CMK (cell line): ENCODE measurements around the gene RCOR2.
A peak's percentile ranks its signal among the peaks of the same experiment; 100 is the strongest.

ENCODE experiments used
- DNase-seq: peaks from one replicate; pipeline ENCODE4 v3.0.0-alpha.2; 2010; ENCODE audit warnings: low read depth

The RCOR2 gene

DNA sequence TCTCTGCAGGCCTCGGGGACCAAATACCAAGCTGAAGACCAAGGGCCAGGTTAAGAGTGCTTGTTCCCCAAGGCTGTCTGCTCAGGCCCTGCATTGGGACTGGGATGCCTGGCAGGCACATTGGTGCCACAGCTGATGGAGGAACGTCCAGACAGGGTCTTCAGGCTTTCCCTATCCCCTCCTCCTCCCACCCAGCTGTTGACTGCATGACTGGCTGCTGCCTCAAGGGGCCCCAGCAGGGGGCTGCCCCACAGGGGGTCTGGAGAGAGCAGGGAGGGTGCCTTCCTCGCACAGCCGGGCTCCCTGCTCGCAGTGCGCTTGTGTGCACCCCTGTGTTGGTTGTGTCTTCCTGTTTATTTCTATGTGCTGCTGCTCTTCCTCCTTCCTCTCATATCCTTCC lies 9.9 kb downstream of the RCOR2 start:
- DNase-seq: no peak

DNA sequence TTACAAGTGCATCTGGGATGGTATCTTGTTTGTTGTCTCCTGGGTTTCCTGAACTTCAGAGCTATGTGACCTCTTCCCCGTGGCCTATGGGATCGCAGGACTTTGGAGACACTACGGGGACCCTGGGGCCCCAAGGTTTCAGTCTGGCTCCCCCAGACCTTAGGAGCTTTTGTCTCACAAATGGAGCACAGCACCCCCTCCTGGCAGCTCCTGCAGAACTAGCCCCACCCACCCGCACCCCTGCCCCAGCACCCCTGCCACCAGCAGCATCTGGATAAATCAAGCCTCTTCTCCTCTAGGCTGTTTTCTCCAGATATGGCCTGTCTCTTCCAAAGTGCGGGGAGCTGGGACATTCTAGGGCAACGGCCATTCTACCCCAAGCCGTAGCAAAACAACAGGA lies 10.4 kb downstream of the RCOR2 start:
- DNase-seq: no peak

GRCh38 chr11:63906087-63906486 lies 10.9 kb downstream of the RCOR2 start:
- DNase-seq: no peak

GRCh38 chr11:63905179-63905578 lies 11.8 kb downstream of the RCOR2 start:
- no peak for DNase-seq

DNA sequence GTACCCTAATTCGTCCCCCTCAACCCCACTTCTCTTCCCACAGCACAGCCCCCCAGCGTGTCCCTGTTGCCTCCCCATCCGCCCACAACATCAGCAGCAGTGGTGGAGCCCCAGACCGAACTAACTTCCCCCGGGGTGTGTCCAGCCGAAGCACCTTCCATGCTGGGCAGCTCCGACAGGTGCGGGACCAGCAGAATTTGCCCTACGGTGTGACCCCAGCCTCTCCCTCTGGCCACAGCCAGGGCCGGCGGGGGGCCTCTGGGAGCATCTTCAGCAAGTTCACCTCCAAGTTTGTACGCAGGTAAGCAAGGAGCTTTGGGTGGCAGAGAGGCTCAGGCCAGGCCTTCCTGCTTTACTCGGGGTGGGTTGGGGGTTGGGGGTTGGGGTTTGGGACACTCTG lies 12.2 kb downstream of the RCOR2 start:
- no peak for DNase-seq

GRCh38 chr11:63903884-63904283 lies 13.1 kb downstream of the RCOR2 start:
- no peak for DNase-seq

DNA sequence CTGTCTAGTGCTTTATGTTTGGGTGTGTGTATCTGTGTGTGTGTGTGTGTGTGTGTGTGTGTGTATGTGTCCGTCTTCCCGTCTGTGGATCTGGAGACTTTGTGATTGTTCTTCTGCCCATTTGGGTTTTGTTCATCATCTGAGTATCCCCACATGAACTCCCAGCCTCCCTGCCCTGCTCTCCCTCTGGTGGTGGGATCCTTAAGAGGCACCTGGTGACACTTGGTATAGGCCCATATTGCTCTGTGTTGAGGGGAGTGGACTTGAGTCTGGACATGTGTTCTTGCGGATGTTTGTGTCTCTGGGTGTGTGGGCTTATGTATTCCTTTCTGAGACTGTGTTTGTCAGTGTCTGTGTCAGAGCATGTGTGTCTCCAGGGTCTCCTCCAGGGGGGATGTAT lies 15.3 kb downstream of the RCOR2 start:
- DNase-seq: no peak

DNA sequence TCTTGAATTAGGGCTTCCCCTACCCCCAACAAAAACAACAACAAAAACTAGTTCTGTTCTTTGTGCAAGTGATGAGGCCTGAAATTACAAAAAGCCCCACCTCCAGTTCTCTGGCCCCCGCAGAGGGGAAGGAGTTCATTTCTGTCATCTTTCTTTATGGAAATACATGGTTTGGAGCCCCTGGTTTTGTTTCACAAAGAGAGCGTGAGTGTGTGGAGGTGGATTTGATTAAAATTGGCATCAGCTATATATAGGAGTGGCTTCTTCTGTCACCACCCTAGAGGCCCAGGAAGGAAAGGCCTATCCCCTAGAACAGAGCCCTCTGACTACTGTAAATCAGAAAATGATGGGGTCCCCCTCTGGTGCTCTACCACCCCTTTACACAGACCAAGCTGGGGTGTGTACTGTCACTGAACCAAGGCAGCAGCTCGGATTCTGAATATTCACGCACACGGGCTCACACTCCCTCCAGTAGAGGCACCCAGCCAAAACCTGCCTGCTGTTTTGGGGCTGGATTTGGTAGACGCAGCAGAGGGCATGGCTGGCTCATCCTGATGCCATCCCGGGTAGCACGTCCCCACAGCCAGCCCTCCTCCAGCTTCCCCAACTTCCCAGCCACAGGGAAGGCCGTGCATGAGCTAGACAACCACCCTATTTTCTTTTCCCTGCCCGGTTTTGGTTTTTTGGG lies 19.4 kb downstream of the RCOR2 start:
- no peak for DNase-seq

DNA sequence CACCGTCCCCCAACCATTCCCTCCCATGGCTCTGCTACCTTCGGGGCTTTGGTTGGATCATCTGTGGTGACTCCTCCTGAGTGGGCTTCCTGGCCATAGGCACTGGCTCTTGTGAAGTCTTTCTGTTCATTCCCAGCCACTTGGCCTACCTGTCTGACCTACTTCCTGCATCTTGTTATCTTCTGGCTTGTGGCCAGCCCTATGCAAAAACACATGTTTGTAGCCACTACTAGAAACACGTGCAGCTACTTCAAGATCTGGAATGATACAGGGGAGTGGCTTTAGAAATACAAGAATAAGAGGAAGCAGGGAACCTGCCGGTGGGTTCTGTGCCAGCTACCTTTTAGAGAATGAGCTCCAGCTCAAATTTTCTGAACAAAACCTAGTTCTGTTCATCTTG lies 20.9 kb downstream of the RCOR2 start:
- DNase-seq: no peak

DNA sequence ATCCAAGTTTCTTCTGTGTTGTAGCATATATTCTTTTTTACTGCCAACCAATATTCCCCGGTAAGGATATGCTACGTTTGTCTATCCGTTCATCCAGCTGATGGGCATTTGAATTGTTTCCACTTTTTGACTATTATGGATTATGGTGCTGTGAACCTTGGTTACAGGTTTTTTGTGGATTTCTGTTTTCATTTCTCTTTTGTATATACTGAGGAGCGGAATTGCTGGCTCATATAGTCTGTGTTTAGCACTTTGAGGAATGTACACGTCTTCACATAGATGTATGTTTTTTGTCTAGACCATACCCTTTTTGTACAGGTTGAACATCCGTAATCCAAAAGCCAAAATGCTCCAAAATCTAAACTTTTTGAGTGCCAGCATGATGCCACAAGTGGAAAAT lies 23.6 kb downstream of the RCOR2 start:
- DNase-seq: no peak

GRCh38 chr11:63892228-63892627 lies 24.7 kb downstream of the RCOR2 start:
- DNase-seq: no peak

DNA sequence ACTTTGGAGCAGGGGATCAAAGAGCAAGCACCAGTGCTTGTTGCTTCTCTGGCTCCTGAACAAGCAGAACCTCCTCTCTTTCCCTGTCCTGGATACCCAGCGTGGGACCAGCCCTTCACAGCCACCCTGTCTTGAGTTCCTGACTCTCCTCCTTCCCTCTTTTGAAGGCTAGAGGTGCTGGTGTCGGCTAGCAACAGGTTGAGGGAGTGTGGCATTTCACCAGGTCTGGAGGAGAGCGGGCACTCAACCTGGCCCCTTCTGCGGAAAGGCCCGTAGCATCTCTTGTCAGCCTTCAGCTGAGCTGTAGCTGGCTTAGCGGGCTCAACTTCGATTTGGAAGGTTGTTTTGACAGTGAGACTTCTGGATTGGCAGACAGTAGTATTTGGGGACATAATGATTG lies 26.6 kb downstream of the RCOR2 start:
- DNase-seq: no peak

- DNase-seq: no peak
Observed at GRCh38 chr11:63889344-63889743, 27.6 kb downstream of the RCOR2 start.

DNA sequence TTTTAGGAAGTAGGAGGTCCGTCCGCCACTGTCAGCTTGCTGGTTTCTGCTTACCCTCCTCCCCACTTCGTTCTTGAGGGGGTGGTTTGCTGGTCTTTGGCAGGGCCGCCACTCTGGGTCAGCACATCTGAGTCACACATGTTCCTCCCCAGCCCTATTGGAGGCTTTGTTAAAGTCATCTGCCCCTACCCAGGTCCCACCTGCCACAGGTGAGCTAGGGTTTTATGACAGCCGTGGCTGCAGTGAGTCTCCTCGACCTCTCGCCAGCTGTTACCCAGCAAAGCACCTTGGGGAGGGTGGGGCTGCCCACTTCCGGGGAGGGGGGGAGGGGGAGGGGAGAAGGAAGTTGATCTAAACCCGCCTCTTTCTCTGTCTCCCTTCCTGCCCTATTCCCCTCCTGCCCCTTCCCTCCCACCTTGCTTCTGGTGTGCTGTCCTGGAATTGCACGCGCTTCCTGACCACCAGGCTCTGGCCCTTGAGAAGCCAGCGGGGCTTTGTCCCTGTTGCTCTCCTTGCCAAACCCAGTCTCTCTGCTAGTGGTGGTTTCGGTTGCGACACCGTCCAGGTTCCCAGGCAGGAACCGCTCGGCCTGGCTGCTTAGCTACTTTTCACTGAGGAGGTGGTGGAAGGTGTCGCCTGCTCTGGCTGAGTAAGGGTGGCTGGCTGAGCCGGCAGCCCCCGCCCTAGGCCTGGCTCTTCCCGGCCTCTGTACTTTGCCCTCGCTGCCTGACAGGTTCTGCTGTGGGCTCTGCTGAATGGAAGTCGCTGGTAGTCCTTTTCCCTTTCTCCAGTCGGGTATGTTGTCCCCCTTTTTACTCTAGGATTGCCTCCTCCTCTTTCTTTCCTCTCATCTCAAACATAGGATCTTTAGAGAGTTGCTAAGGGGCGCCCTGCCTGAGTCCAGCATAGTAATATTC lies 28.5 kb downstream of the RCOR2 start:
- no peak for DNase-seq

DNA sequence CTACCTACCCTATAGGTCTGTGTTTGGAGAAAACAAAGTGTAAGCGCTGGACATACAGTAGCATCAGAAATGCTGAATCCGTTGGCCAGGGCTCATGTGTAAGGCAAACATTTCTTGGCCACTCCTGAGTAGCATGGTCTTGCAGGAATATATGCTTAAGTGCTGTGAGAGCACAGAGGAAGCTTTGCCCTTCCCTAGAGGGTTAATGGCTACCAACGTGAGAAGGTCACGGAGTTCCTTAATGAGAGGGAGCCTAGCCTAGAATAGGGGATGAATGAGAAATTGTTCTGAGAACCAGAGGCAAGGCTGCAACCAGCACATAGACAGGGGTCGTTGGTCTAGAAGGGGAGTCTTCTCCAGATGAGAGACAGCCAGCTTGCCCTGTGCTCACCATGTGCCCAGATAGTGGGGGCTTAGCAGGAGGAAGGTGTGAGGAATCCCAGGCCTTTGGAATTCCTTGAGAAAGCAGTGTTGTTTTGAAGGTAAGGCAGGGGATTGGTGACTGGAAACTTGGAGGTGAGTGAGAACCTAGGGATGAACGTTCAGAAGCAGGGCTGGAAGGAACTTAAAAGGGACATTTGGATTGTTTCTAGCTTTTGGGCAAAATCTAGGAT lies 29.5 kb downstream of the RCOR2 start:
- no peak for DNase-seq

- DNase-seq: no peak
Observed at GRCh38 chr11:63884196-63884932, 32.6 kb downstream of the RCOR2 start.

DNA sequence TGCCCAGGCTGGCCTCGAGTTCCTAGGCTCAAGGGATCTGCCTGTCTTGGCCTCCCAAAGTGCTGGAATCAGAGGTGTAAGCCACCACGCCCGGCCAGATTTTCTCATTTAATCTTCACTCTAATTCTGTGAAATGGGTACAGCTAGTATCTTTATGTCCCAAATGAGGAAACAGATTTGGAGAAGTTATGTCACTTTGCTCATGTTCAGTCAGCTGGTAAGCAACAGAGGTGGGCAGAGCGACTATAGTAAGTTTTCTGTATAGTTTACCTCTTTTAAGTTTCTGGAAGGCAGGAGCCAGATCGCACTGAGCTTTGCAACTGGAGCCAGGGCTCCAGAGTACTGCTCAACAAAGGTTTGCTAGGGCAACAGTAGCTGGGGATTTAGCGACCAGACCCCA lies 33.2 kb downstream of the RCOR2 start:
- DNase-seq: no peak

- peak; percentile 60 for DNase-seq
Observed at GRCh38 chr11:63882555-63883242, 34.3 kb downstream of the RCOR2 start.

DNA sequence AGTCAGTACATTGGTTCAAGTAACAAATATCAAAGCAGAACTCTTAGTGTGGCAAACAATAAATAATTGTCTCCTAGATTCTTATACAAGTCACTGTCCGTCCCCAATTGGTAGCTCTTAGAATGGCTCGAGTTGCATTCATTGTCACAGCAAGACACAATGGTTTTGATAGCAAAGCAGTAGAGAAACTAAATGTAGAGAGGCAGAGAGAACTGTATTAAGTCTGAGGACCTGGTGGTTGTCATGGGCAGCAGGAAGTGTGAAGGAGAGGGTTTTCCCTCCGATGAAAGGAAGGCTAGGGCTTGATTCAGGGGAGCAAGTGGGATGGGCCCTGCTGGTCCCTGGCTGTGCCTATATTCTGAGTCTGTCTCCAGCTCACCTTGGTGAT lies 36.6 kb downstream of the RCOR2 start:
- no peak for DNase-seq

- DNase-seq: no peak
Observed at GRCh38 chr11:63879598-63880402, 37.2 kb downstream of the RCOR2 start.

DNA sequence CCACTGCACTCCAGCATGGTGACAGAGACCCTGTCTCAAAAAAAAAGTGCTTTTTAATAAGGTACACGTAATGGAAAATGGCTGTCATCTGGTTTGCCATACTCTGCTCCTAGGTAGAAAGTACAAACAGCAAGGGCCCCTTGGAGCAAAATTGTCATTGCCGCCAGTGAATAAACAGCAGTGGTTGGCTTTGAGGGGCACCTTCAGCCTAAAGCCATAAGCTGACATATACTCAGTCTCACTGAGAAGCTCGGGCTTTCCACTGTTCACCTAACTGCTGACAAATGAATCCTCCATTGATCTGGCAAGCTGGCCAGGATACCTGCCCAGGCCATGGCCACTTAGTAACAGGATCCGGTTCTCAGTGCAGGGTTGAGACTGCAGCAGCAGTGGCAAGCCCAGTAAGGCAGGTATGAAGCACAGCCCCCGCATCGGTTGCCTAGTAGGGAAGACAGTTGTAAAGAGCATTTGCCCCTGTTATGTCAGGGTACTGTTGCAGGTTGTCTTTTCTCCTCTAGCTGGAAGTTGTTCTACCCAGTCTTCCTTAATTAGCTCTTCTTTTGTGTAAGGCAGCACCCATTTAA lies 39.2 kb downstream of the RCOR2 start:
- no peak for DNase-seq
